Caco-2 (cell line): Measurements from ENCODE around the gene SLC38A8. TPM values are rescaled to one million over a fixed set of nuclear protein-coding genes. Genes with fewer than 3 reads are reported as not detected.

Experiments used
- BruUV-seq: library from RNA; stranded (reverse); fragments of 400-500 nt; replicated peaks from 2 replicates; lab custom pipeline; 2021; lab: Mats Ljungman, UMichigan
- CTCF ChIA-PET: fragments of 300-600 bp; sonication (Branson Sonifier 250); formaldehyde crosslinking; loops from one replicate; lab custom pipeline; 2022; ENCODE audit warnings: antibody characterized with exemption; lab: Charles Lee
- POLR2A ChIA-PET: fragments of 300-600 bp; sonication (Branson Sonifier 250); formaldehyde crosslinking; loops from one replicate; lab custom pipeline; 2022; ENCODE audit warnings: antibody characterized with exemption; lab: Charles Lee
- DNase-seq, 2 experiments: peaks; one replicate each; pipeline versions ENCODE4 v3.0.0 to v3.0.0-alpha.2; 2020 to 2022
- H3K27me3 ChIP-seq: replicated peaks from 2 replicates; pipeline ENCODE4 v1.6.0; 2011; ENCODE audit warnings: low read length; ENCODE audit not compliant: control insufficient read depth, insufficient read depth
- H3K36me3 ChIP-seq: 2 replicates; pipeline ENCODE4 v1.5.1; 2011; ENCODE audit warnings: low read length; ENCODE audit not compliant: control insufficient read depth, insufficient read depth
- H3K4me1 ChIP-seq: fragments of 250-450 bp; sonication (Bioruptor Pico); 2 replicates; pipeline ENCODE4 v1.5.1; 2020; ENCODE audit warnings: mild to moderate bottlenecking
- H3K4me3 ChIP-seq: 2 replicates; pipeline ENCODE4 v1.5.1; 2011; ENCODE audit warnings: low read depth, mild to moderate bottlenecking, control low read depth, low read length
- H3K9me3 ChIP-seq: fragments of 250-450 bp; sonication (Bioruptor Pico); 2 replicates; pipeline ENCODE4 v1.5.1; 2020; ENCODE audit warnings: mild to moderate bottlenecking, moderate library complexity
- H3K27ac Mint-ChIP-seq: one replicate; pipeline ENCODE4 v1.8.0; 2022; ENCODE audit warnings: mixed read lengths; ENCODE audit not compliant: unreplicated experiment
- H3K27me3 Mint-ChIP-seq: one replicate; pipeline ENCODE4 v1.8.0; 2022; ENCODE audit warnings: mixed read lengths; ENCODE audit not compliant: insufficient read depth, unreplicated experiment
- H3K36me3 Mint-ChIP-seq: one replicate; pipeline ENCODE4 v1.8.0; 2022; ENCODE audit warnings: mild to moderate bottlenecking, mixed read lengths; ENCODE audit not compliant: insufficient read depth, unreplicated experiment
- H3K4me1 Mint-ChIP-seq: one replicate; pipeline ENCODE4 v1.8.0; 2022; ENCODE audit warnings: low read depth, mixed read lengths; ENCODE audit not compliant: unreplicated experiment
- H3K4me3 Mint-ChIP-seq: one replicate; pipeline ENCODE4 v1.8.0; 2022; ENCODE audit warnings: mild to moderate bottlenecking, moderate library complexity, mixed read lengths; ENCODE audit not compliant: unreplicated experiment
- H3K9me3 Mint-ChIP-seq: one replicate; pipeline ENCODE4 v1.8.0; 2022; ENCODE audit warnings: mixed read lengths; ENCODE audit not compliant: unreplicated experiment
- intact Hi-C: fragments of 100-400 bp; cut with micrococcal nuclease; formaldehyde crosslinking; loops from one replicate; pipeline ENCODE4 v1.10.0; 2022; ENCODE audit not compliant: unreplicated experiment
- total RNA-seq: library from RNA; stranded (reverse); gene quantifications from 2 replicates; pipeline ENCODE4 v1.2.3, GENCODE V29; 2022
- TF ChIP-seq, protein P1 (sequence below), 2 experiments: fragments of 200-600 bp in 1 of 2; IDR thresholded peaks; 1 replicate in 1 of 2; 2 replicates in 1 of 2; pipeline versions ENCODE4 v1.5.1 to v1.8.0; 2011 to 2022; ENCODE audit warnings: antibody characterized with exemption in 1 of 2, control low read depth in 1 of 2, inconsistent platforms in 1 of 2, low read depth in 1 of 2, low read length in 1 of 2, mild to moderate bottlenecking in 1 of 2, moderate library complexity in 1 of 2; ENCODE audit not compliant: insufficient read depth in 1 of 2, severe bottlenecking in 1 of 2, unreplicated experiment in 1 of 2

SLC38A8 gene
- total RNA-seq, 1 experiment from 2014 or later = 0.79 TPM

- peaks cover 6% of the 10 kb centered on the region for H3K36me3 ChIP-seq
- BruUV-seq = no TSS peak
- peaks cover 72% of the 10 kb centered on the region for H3K36me3 Mint-ChIP-seq
These were observed 13.4 kb upstream of the SLC38A8 start for GRCh38 chr16:84055801-84056634.

DNA sequence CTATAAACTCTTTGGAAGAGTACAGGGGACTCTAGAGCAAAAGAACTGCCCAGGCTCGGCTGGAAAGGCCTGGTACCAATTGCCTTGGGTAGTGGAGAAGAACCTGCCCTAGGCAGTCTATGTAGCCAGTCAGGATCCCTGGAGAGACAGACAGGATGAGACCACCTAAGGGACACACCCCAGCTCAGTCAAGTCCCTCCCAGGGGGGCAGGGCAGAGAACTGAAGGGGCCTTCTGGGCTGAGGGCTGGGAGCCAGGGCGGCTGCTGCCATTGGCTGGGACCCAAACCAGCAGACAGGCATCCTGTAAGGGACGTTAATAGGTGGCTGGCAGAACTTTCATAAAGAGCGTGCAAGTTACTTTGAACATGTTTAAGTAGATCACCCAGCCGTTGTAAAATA, 12.8 kb upstream of the SLC38A8 start:
- TF ChIP-seq, protein P1, sequence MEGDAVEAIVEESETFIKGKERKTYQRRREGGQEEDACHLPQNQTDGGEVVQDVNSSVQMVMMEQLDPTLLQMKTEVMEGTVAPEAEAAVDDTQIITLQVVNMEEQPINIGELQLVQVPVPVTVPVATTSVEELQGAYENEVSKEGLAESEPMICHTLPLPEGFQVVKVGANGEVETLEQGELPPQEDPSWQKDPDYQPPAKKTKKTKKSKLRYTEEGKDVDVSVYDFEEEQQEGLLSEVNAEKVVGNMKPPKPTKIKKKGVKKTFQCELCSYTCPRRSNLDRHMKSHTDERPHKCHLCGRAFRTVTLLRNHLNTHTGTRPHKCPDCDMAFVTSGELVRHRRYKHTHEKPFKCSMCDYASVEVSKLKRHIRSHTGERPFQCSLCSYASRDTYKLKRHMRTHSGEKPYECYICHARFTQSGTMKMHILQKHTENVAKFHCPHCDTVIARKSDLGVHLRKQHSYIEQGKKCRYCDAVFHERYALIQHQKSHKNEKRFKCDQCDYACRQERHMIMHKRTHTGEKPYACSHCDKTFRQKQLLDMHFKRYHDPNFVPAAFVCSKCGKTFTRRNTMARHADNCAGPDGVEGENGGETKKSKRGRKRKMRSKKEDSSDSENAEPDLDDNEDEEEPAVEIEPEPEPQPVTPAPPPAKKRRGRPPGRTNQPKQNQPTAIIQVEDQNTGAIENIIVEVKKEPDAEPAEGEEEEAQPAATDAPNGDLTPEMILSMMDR (IDR thresholded peaks at IDR 0.05; ENCODE audit: insufficient read depth in 1 of 2, low read depth in 1 of 2, low read length in 1 of 2, severe bottlenecking in 1 of 2, unreplicated experiment in 1 of 2) = no peak
- H3K36me3 Mint-ChIP-seq = peaks cover 66% of the 10 kb centered on the region
- no peaks in the 10 kb centered on the region for H3K4me1 Mint-ChIP-seq
- POLR2A ChIA-PET = no interaction called here
- no peak for DNase-seq
- CTCF ChIA-PET = interaction anchor here (0.7 to 1.1 kb wide), 2 partner anchors 11 to 99 kb away, joined by 3 read pairs; no protein-coding TSS in a partner anchor
- BruUV-seq = no TSS peak
- no peaks in the 10 kb centered on the region for H3K9me3 Mint-ChIP-seq
- Histone ChIP-seq H3K9me3 (no peaks in the 10 kb centered on the region), H3K4me3 (no peak overlapping the region), H3K27me3 (no peaks in the 10 kb centered on the region), H3K4me1 (no peaks in the 10 kb centered on the region), H3K36me3 (peaks cover 3% of the 10 kb centered on the region)
- H3K27me3 Mint-ChIP-seq = no peaks in the 10 kb centered on the region
- H3K27ac Mint-ChIP-seq = no peak overlapping the region
- intact Hi-C loops = no loop called here
- no peak overlapping the region for H3K4me3 Mint-ChIP-seq

More at GRCh38 chr16:84055801-84056634, 13.4 kb upstream of the SLC38A8 start:
- Histone ChIP-seq H3K4me3 (no peak overlapping the region), H3K4me1 (no peaks in the 10 kb centered on the region), H3K9me3 (no peaks in the 10 kb centered on the region), H3K27me3 (no peaks in the 10 kb centered on the region)
- no peak overlapping the region for H3K27ac Mint-ChIP-seq
- TF ChIP-seq, protein P1 (IDR thresholded peaks at IDR 0.05; ENCODE audit: insufficient read depth in 1 of 2, low read depth in 1 of 2, low read length in 1 of 2, severe bottlenecking in 1 of 2, unreplicated experiment in 1 of 2) = no peak
- no peaks in the 10 kb centered on the region for H3K4me1 Mint-ChIP-seq
- ChIA-PET CTCF (no interaction called here), POLR2A (no interaction called here)
- intact Hi-C loops = no loop called here
- no peak for DNase-seq
- no peak overlapping the region for H3K4me3 Mint-ChIP-seq
- H3K27me3 Mint-ChIP-seq = no peaks in the 10 kb centered on the region
- no peaks in the 10 kb centered on the region for H3K9me3 Mint-ChIP-seq

DNA sequence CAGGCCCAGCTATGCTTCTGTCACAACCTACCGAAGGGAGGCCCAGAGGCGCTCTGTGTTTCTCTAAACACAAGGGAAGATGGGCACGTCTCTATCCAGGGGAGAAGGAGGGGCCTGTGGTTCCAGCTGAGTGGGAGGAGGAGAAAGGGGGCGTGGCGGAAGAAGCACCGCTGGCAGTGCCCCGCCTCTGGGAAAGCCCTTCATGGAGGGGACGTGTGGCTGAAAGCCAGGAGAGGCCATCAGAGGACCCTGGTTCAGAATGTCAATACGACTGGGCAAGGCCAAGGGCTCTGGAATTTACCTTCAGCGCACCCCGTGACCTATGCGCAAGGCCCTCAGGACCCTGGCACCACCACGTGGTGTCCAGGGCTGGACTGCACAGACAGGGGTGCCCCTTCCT, 12.3 kb upstream of the SLC38A8 start:
- no peak overlapping the region for H3K4me3 Mint-ChIP-seq
- no TSS peak for BruUV-seq
- Histone ChIP-seq H3K36me3 (peaks cover 1% of the 10 kb centered on the region), H3K4me3 (no peak overlapping the region), H3K4me1 (no peaks in the 10 kb centered on the region), H3K9me3 (no peaks in the 10 kb centered on the region), H3K27me3 (no peaks in the 10 kb centered on the region)
- H3K36me3 Mint-ChIP-seq = peaks cover 66% of the 10 kb centered on the region
- no peaks in the 10 kb centered on the region for H3K4me1 Mint-ChIP-seq
- intact Hi-C loops = no loop called here
- POLR2A ChIA-PET = no interaction called here
- no peak overlapping the region for H3K27ac Mint-ChIP-seq
- no peak for DNase-seq
- H3K27me3 Mint-ChIP-seq = no peaks in the 10 kb centered on the region
- no peaks in the 10 kb centered on the region for H3K9me3 Mint-ChIP-seq
- CTCF ChIA-PET = interaction anchor here (0.7 to 1.1 kb wide), 2 partner anchors 10 to 98 kb away, joined by 3 read pairs; no protein-coding TSS in a partner anchor
- TF ChIP-seq, protein P1 (IDR thresholded peaks at IDR 0.05; ENCODE audit: insufficient read depth in 1 of 2, low read depth in 1 of 2, low read length in 1 of 2, severe bottlenecking in 1 of 2, unreplicated experiment in 1 of 2) = no peak
